SK-N-SH (cell line): ENCODE data around the gene PRX. TPM values are rescaled to one million over a fixed set of nuclear protein-coding genes. Genes with fewer than 3 reads are reported as not detected.

Source experiments
- CTCF ChIA-PET: fragments of 300-600, 350-600 bp; formaldehyde crosslinking; extraction: SDS; loops from one replicate; lab custom pipeline; 2021; lab: Yijun Ruan, JAX
- POLR2A ChIA-PET: fragments of 350-600 bp; sonication (Branson Sonifier 250); formaldehyde crosslinking; extraction: SDS; loops from one replicate; lab custom pipeline; 2020; ENCODE audit warnings: antibody characterized with exemption, inconsistent platforms; lab: Yijun Ruan, JAX
- DNase-seq: peaks from one replicate; pipeline ENCODE4 v3.0.0; 2012
- H2AFZ ChIP-seq: fragments of 200-600 bp; sonication (generic); 2 replicates; pipeline ENCODE4 v1.8.1; 2016; ENCODE audit warnings: antibody characterized with exemption, mild to moderate bottlenecking, low read depth
- H3F3A ChIP-seq: fragments of 200-600 bp; sonication (generic); replicated peaks from 2 replicates; pipeline ENCODE3; 2016; ENCODE audit warnings: antibody characterized with exemption, mild to moderate bottlenecking; ENCODE audit not compliant: insufficient read depth
- H3K27ac ChIP-seq, 2 experiments: fragments of 200-500 bp in 1 of 2; fragments of 200-600 bp in 1 of 2; sonication (Bioruptor generic) in 1 of 2; sonication (generic), shearing (Covaris generic) in 1 of 2; 2 replicates each; pipeline versions ENCODE4 v1.5.1 to v1.6.1; 2014 to 2016; ENCODE audit warnings: low read depth in 2 of 2, inconsistent platforms in 1 of 2, low read length in 1 of 2, mild to moderate bottlenecking in 1 of 2, mixed read lengths in 1 of 2
- H3K27me3 ChIP-seq: fragments of 200-600 bp; sonication (generic), shearing (Covaris generic); 2 replicates; pipeline ENCODE4 v1.6.1; 2016; ENCODE audit warnings: mixed run types; ENCODE audit not compliant: insufficient read depth
- H3K36me3 ChIP-seq, 2 experiments: fragments of 200-500 bp in 1 of 2; fragments of 200-600 bp in 1 of 2; sonication (Bioruptor generic) in 1 of 2; sonication (generic) in 1 of 2; replicated peaks in 1 of 2; 2 replicates each; pipeline versions ENCODE3 to v1.5.1; 2014 to 2016; ENCODE audit warnings: low read length in 1 of 2, mild to moderate bottlenecking in 1 of 2; ENCODE audit not compliant: insufficient read depth in 2 of 2, control insufficient read depth in 1 of 2
- H3K4me1 ChIP-seq, 2 experiments: fragments of 200-500 bp in 1 of 2; fragments of 200-600 bp in 1 of 2; sonication (Bioruptor generic) in 1 of 2; sonication (generic), shearing (Covaris generic) in 1 of 2; 2 replicates each; pipeline versions ENCODE4 v1.5.1 to v1.6.1; 2014 to 2016; ENCODE audit warnings: low read depth in 1 of 2, low read length in 1 of 2, mixed run types in 1 of 2; ENCODE audit not compliant: insufficient read depth in 2 of 2, control insufficient read depth in 1 of 2
- H3K4me2 ChIP-seq: fragments of 200-600 bp; sonication (generic), shearing (Covaris generic); 2 replicates; pipeline ENCODE4 v1.6.1; 2017; ENCODE audit warnings: mixed run types
- H3K4me3 ChIP-seq, 2 experiments: fragments of 200-500 bp in 1 of 2; fragments of 200-600 bp in 1 of 2; sonication (Bioruptor generic) in 1 of 2; sonication (generic), shearing (Covaris generic) in 1 of 2; 2 replicates each; pipeline versions ENCODE4 v1.5.1 to v1.8.1; 2014 to 2016; ENCODE audit warnings: low read depth in 2 of 2, inconsistent platforms in 1 of 2, low read length in 1 of 2, mild to moderate bottlenecking in 1 of 2, mixed read lengths in 1 of 2, moderate library complexity in 1 of 2
- H3K79me2 ChIP-seq: fragments of 200-600 bp; sonication (generic); 2 replicates; pipeline ENCODE4 v1.8.1; 2017; ENCODE audit warnings: mild to moderate bottlenecking; ENCODE audit not compliant: insufficient read depth
- H3K9ac ChIP-seq: fragments of 200-600 bp; sonication (generic); 2 replicates; pipeline ENCODE4 v1.6.1; 2017; ENCODE audit warnings: mixed run types
- H3K9me2 ChIP-seq: fragments of 200-600 bp; sonication (generic); 2 replicates; pipeline ENCODE4 v1.6.1; 2017; ENCODE audit warnings: mixed run types
- H3K9me3 ChIP-seq: fragments of 200-600 bp; sonication (generic); 2 replicates; pipeline ENCODE4 v1.6.1; 2017; ENCODE audit warnings: mixed run types, mild to moderate bottlenecking, moderate library complexity
- H4K20me1 ChIP-seq: fragments of 200-600 bp; sonication (generic); 2 replicates; pipeline ENCODE4 v1.6.1; 2017; ENCODE audit warnings: mild to moderate bottlenecking, mixed run types; ENCODE audit not compliant: insufficient read depth
- ELF1 ChIP-seq: IDR thresholded peaks from 2 replicates; pipeline ENCODE4 v1.4.0; 2012
- EP300 ChIP-seq, 2 experiments: IDR thresholded peaks; 2 replicates each; pipeline versions ENCODE4 v1.4.0 to v1.6.1; 2012; ENCODE audit warnings: borderline replicate concordance in 1 of 2, low read depth in 1 of 2, low read length in 1 of 2
- EZH2phosphoT487 ChIP-seq: fragments of 200-600 bp; sonication (generic); IDR thresholded peaks from 2 replicates; pipeline ENCODE4 v1.6.1; 2017; ENCODE audit warnings: low read depth, mixed run types, mild to moderate bottlenecking, antibody characterized with exemption, moderate library complexity, borderline replicate concordance
- JUND ChIP-seq: IDR thresholded peaks from 2 replicates; pipeline ENCODE4 v1.4.0; 2012
- MXI1 ChIP-seq: IDR thresholded peaks from 2 replicates; pipeline ENCODE4 v1.6.1; 2012; ENCODE audit warnings: mild to moderate bottlenecking, low read depth, low read length, improper control_type of control experiment
- NRF1 ChIP-seq: IDR thresholded peaks from 2 replicates; pipeline ENCODE4 v1.6.1; 2012; ENCODE audit warnings: low read depth, mild to moderate bottlenecking, low read length
- RAD21 ChIP-seq: IDR thresholded peaks from 2 replicates; pipeline ENCODE4 v1.6.1; 2012; ENCODE audit warnings: mild to moderate bottlenecking, low read length
- TCF12 ChIP-seq: IDR thresholded peaks from 2 replicates; pipeline ENCODE4 v1.4.0; 2012
- YY1 ChIP-seq: IDR thresholded peaks from 2 replicates; pipeline ENCODE4 v1.4.0; 2012; ENCODE audit warnings: low read depth, mild to moderate bottlenecking
- WGBS: methylation state at CpG from one replicate; pipeline ENCODE4 v1.1.6; 2017; ENCODE audit warnings: low lambda C conversion rate; 5-methylcytosine and 5-hydroxymethylcytosine counted together
- polyA plus RNA-seq, 3 experiments: library from polyadenylated mRNA; depleted of rRNA; stranded (reverse); fragments of >200 nt; gene quantifications; 2 replicates each; pipeline ENCODE4 v1.2.3, GENCODE V29; 2012
- TF ChIP-seq, protein P1 (sequence below): IDR thresholded peaks from 2 replicates; pipeline ENCODE4 v1.6.1; 2012; ENCODE audit warnings: mild to moderate bottlenecking, low read depth, low read length, moderate library complexity
- TF ChIP-seq, protein P2 (sequence below): IDR thresholded peaks from 2 replicates; pipeline ENCODE4 v1.4.0; 2012; ENCODE audit warnings: low read depth, borderline replicate concordance
- TF ChIP-seq, protein P3 (sequence below): fragments of 200-600 bp; sonication (generic); IDR thresholded peaks from 2 replicates; pipeline ENCODE4 v1.6.1; 2017; ENCODE audit warnings: antibody characterized with exemption, mild to moderate bottlenecking, moderate library complexity
- TF ChIP-seq, protein P4 (sequence below): fragments of 150-350 bp; IDR thresholded peaks from 2 replicates; pipeline ENCODE4 v1.6.1; 2016; ENCODE audit warnings: mild to moderate bottlenecking, low read depth, low read length

The PRX gene
- polyA plus RNA-seq, 1 of the 3 experiments (the other 2 are of a cell fraction): 2.2 TPM

DNA sequence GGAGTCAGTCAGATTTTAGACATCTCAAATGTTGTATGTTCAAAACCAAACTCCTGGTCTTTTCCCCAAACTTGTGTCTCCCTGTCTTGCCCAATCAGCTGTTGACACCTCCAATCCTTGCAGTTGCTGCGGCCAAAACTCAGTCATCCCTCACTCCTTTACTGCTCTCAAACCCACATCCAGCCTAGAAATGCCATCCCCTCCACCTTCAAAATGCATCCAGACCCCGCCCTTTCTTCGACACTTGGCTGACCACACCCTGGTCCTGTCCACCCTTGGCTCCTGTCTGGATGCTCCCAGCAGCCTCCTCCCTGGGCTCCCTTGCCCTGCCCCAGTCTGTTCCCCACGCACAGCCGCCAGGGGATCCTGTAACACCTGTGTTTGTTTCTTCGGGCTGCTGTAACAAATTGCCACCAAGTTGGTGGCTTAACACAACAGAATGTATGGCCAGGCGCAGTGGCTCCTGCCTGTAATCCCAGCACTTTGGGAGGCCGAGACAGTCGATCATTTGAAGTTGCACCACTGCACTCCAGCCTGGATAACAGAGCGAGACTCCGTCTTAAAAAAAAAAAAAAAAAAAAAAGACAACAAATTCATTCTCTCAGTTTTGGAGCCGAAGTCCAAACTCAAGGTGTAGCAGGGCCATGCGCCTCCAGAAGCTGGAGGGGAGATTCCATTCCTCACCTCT, 53.0 kb downstream of the PRX start:
- peaks cover 3% of the 10 kb centered on the region for H3K79me2 ChIP-seq
- no peak for TF ChIP-seq EP300 (IDR thresholded peaks at IDR 0.05; ENCODE audit: borderline replicate concordance in 1 of 2, low read depth in 1 of 2, low read length in 1 of 2)
- TF ChIP-seq MXI1: no peak
- TF ChIP-seq TCF12: no peak
- no peak for TF ChIP-seq EZH2phosphoT487
- TF ChIP-seq, protein P1, sequence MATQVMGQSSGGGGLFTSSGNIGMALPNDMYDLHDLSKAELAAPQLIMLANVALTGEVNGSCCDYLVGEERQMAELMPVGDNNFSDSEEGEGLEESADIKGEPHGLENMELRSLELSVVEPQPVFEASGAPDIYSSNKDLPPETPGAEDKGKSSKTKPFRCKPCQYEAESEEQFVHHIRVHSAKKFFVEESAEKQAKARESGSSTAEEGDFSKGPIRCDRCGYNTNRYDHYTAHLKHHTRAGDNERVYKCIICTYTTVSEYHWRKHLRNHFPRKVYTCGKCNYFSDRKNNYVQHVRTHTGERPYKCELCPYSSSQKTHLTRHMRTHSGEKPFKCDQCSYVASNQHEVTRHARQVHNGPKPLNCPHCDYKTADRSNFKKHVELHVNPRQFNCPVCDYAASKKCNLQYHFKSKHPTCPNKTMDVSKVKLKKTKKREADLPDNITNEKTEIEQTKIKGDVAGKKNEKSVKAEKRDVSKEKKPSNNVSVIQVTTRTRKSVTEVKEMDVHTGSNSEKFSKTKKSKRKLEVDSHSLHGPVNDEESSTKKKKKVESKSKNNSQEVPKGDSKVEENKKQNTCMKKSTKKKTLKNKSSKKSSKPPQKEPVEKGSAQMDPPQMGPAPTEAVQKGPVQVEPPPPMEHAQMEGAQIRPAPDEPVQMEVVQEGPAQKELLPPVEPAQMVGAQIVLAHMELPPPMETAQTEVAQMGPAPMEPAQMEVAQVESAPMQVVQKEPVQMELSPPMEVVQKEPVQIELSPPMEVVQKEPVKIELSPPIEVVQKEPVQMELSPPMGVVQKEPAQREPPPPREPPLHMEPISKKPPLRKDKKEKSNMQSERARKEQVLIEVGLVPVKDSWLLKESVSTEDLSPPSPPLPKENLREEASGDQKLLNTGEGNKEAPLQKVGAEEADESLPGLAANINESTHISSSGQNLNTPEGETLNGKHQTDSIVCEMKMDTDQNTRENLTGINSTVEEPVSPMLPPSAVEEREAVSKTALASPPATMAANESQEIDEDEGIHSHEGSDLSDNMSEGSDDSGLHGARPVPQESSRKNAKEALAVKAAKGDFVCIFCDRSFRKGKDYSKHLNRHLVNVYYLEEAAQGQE: no peak
- TF ChIP-seq YY1: no peak
- no peak for TF ChIP-seq RAD21
- TF ChIP-seq, protein P2, sequence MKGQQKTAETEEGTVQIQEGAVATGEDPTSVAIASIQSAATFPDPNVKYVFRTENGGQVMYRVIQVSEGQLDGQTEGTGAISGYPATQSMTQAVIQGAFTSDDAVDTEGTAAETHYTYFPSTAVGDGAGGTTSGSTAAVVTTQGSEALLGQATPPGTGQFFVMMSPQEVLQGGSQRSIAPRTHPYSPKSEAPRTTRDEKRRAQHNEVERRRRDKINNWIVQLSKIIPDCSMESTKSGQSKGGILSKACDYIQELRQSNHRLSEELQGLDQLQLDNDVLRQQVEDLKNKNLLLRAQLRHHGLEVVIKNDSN: no peak
- no peak for TF ChIP-seq JUND
- TF ChIP-seq, protein P3, sequence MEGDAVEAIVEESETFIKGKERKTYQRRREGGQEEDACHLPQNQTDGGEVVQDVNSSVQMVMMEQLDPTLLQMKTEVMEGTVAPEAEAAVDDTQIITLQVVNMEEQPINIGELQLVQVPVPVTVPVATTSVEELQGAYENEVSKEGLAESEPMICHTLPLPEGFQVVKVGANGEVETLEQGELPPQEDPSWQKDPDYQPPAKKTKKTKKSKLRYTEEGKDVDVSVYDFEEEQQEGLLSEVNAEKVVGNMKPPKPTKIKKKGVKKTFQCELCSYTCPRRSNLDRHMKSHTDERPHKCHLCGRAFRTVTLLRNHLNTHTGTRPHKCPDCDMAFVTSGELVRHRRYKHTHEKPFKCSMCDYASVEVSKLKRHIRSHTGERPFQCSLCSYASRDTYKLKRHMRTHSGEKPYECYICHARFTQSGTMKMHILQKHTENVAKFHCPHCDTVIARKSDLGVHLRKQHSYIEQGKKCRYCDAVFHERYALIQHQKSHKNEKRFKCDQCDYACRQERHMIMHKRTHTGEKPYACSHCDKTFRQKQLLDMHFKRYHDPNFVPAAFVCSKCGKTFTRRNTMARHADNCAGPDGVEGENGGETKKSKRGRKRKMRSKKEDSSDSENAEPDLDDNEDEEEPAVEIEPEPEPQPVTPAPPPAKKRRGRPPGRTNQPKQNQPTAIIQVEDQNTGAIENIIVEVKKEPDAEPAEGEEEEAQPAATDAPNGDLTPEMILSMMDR: no peak
- TF ChIP-seq ELF1: no peak
- no peak for TF ChIP-seq NRF1
- TF ChIP-seq, protein P4, sequence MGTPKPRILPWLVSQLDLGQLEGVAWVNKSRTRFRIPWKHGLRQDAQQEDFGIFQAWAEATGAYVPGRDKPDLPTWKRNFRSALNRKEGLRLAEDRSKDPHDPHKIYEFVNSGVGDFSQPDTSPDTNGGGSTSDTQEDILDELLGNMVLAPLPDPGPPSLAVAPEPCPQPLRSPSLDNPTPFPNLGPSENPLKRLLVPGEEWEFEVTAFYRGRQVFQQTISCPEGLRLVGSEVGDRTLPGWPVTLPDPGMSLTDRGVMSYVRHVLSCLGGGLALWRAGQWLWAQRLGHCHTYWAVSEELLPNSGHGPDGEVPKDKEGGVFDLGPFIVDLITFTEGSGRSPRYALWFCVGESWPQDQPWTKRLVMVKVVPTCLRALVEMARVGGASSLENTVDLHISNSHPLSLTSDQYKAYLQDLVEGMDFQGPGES: no peak
- TF ChIP-seq, all 33 proteins: peak for 0
- Histone ChIP-seq H3K27ac (no peak overlapping the region), H2AFZ (no peak overlapping the region), H3K9me2 (no peaks in the 10 kb centered on the region), H4K20me1 (no peaks in the 10 kb centered on the region), H3F3A (peaks cover 5% of the 10 kb centered on the region), H3K4me1 (peaks cover 0 to 3% of the 10 kb centered on the region in 2 experiments; a peak in 3 of 4 replicates), H3K4me3 (no peak overlapping the region), H3K36me3 (no peaks in the 10 kb centered on the region), H3K4me2 (no peak overlapping the region), H3K27me3 (no peaks in the 10 kb centered on the region), H3K9me3 (no peaks in the 10 kb centered on the region), H3K9ac (no peak overlapping the region)
- POLR2A ChIA-PET: no interaction called here
- CTCF ChIA-PET: no interaction called here
- 96% methylated on average over 13 of the region's 13 CpGs for WGBS
- no peak for DNase-seq
